Measurements from ENCODE around the gene FRMD6.

FRMD6 gene

GRCh38 chr14:51626185-51626584, 25.5 kb upstream of the FRMD6 start:
- no peak for ATAC-seq (ENCODE audit: insufficient read depth, low read depth)
- Histone ChIP-seq H3K4me2 (ENCODE audit: insufficient read depth, low read length) (no peak overlapping the region), H3K9ac (ENCODE audit: low read depth, low read length) (no peak overlapping the region), H3K27ac (ENCODE audit: low read length) (peak overlapping the region; percentile 62), H3K9me3 (ENCODE audit: insufficient read depth, low read length, severe bottlenecking) (no peaks in the 10 kb centered on the region), H3K27me3 (ENCODE audit: insufficient read depth, low read length, poor library complexity) (no peaks in the 10 kb centered on the region), H3K4me1 (ENCODE audit: insufficient read depth, low read length) (peaks cover 16% of the 10 kb centered on the region), H4K20me1 (ENCODE audit: insufficient read depth, low read length) (no peaks in the 10 kb centered on the region), H3K79me2 (ENCODE audit: insufficient read depth, low read length) (no peaks in the 10 kb centered on the region), H2AFZ (ENCODE audit: low read depth, low read length) (peak overlapping the region; percentile 83), H3K36me3 (ENCODE audit: insufficient read depth, low read length) (no peaks in the 10 kb centered on the region), H3K4me3 (ENCODE audit: low read depth in 1 of 2, low read length in 2 of 2) (no peak overlapping the region)
- DNase-seq: no peak
- no peak for TF ChIP-seq EZH2 (IDR thresholded peaks at IDR 0.05; ENCODE audit: borderline replicate concordance, low read depth, low read length, severe bottlenecking)
- TF ChIP-seq, protein P1, sequence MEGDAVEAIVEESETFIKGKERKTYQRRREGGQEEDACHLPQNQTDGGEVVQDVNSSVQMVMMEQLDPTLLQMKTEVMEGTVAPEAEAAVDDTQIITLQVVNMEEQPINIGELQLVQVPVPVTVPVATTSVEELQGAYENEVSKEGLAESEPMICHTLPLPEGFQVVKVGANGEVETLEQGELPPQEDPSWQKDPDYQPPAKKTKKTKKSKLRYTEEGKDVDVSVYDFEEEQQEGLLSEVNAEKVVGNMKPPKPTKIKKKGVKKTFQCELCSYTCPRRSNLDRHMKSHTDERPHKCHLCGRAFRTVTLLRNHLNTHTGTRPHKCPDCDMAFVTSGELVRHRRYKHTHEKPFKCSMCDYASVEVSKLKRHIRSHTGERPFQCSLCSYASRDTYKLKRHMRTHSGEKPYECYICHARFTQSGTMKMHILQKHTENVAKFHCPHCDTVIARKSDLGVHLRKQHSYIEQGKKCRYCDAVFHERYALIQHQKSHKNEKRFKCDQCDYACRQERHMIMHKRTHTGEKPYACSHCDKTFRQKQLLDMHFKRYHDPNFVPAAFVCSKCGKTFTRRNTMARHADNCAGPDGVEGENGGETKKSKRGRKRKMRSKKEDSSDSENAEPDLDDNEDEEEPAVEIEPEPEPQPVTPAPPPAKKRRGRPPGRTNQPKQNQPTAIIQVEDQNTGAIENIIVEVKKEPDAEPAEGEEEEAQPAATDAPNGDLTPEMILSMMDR (IDR thresholded peaks at IDR 0.05; ENCODE audit: borderline replicate concordance, extremely low read depth, low read length, poor library complexity, severe bottlenecking): no peak

GRCh38 chr14:51626788-51627187, 24.9 kb upstream of the FRMD6 start:
- TF ChIP-seq EZH2 (IDR thresholded peaks at IDR 0.05; ENCODE audit: borderline replicate concordance, low read depth, low read length, severe bottlenecking): no peak
- Histone ChIP-seq H3K79me2 (ENCODE audit: insufficient read depth, low read length) (no peaks in the 10 kb centered on the region), H3K9ac (ENCODE audit: low read depth, low read length) (peak overlapping the region; percentile 30), H3K9me3 (ENCODE audit: insufficient read depth, low read length, severe bottlenecking) (no peaks in the 10 kb centered on the region), H3K36me3 (ENCODE audit: insufficient read depth, low read length) (no peaks in the 10 kb centered on the region), H3K4me3 (ENCODE audit: low read depth in 1 of 2, low read length in 2 of 2) (peak overlapping the region in 1 of 2 experiments; percentile 28; a peak in 1 of 4 replicates), H3K27me3 (ENCODE audit: insufficient read depth, low read length, poor library complexity) (no peaks in the 10 kb centered on the region), H3K27ac (ENCODE audit: low read length) (peak overlapping the region; percentile 62), H3K4me2 (ENCODE audit: insufficient read depth, low read length) (peak overlapping the region; percentile 58), H2AFZ (ENCODE audit: low read depth, low read length) (peak overlapping the region; percentile 83), H3K4me1 (ENCODE audit: insufficient read depth, low read length) (peaks cover 16% of the 10 kb centered on the region), H4K20me1 (ENCODE audit: insufficient read depth, low read length) (no peaks in the 10 kb centered on the region)
- ATAC-seq (ENCODE audit: insufficient read depth, low read depth) (peak; percentile 64), DNase-seq (no peak)

- TF ChIP-seq, protein P1 (IDR thresholded peaks at IDR 0.05; ENCODE audit: borderline replicate concordance, extremely low read depth, low read length, poor library complexity, severe bottlenecking): no peak
- no peak for TF ChIP-seq EZH2 (IDR thresholded peaks at IDR 0.05; ENCODE audit: borderline replicate concordance, low read depth, low read length, severe bottlenecking)
- no peaks in the 10 kb centered on the region for H3K36me3 ChIP-seq (ENCODE audit: insufficient read depth, low read length)
- 0 out of 4 replicates have a peak overlapping the region, but pooled peaks of 1 of the 2 experiments have one; percentile 28 for H3K4me3 ChIP-seq (ENCODE audit: low read depth in 1 of 2, low read length in 2 of 2)
- H4K20me1 ChIP-seq (ENCODE audit: insufficient read depth, low read length): no peaks in the 10 kb centered on the region
- peaks cover 16% of the 10 kb centered on the region for H3K4me1 ChIP-seq (ENCODE audit: insufficient read depth, low read length)
- H3K9ac ChIP-seq (ENCODE audit: low read depth, low read length): peak overlapping the region; percentile 30; the same call in 1 of the 2 replicates
- H3K27ac ChIP-seq (ENCODE audit: low read length): peak overlapping the region; percentile 62
- ATAC-seq (ENCODE audit: insufficient read depth, low read depth): peak; percentile 67
- H3K79me2 ChIP-seq (ENCODE audit: insufficient read depth, low read length): no peaks in the 10 kb centered on the region
- H3K9me3 ChIP-seq (ENCODE audit: insufficient read depth, low read length, severe bottlenecking): no peaks in the 10 kb centered on the region
- H3K27me3 ChIP-seq (ENCODE audit: insufficient read depth, low read length, poor library complexity): no peaks in the 10 kb centered on the region
- H2AFZ ChIP-seq (ENCODE audit: low read depth, low read length): peak overlapping the region; percentile 83
- no peak for DNase-seq
- H3K4me2 ChIP-seq (ENCODE audit: insufficient read depth, low read length): peak overlapping the region; percentile 58
These were observed 24.4 kb upstream of the FRMD6 start for GRCh38 chr14:51627313-51627712.

- no peaks in the 10 kb centered on the region for H3K36me3 ChIP-seq (ENCODE audit: insufficient read depth, low read length)
- ATAC-seq (ENCODE audit: insufficient read depth, low read depth) (no peak), DNase-seq (no peak)
- H3K79me2 ChIP-seq (ENCODE audit: insufficient read depth, low read length): no peaks in the 10 kb centered on the region
- no peaks in the 10 kb centered on the region for H4K20me1 ChIP-seq (ENCODE audit: insufficient read depth, low read length)
- H3K27ac ChIP-seq (ENCODE audit: low read length): no peak overlapping the region
- H3K27me3 ChIP-seq (ENCODE audit: insufficient read depth, low read length, poor library complexity): no peaks in the 10 kb centered on the region
- no peak overlapping the region for H3K4me2 ChIP-seq (ENCODE audit: insufficient read depth, low read length)
- no peak overlapping the region for H2AFZ ChIP-seq (ENCODE audit: low read depth, low read length)
- H3K4me1 ChIP-seq (ENCODE audit: insufficient read depth, low read length): peaks cover 16% of the 10 kb centered on the region
- no peaks in the 10 kb centered on the region for H3K9me3 ChIP-seq (ENCODE audit: insufficient read depth, low read length, severe bottlenecking)
- TF ChIP-seq, protein P1 (IDR thresholded peaks at IDR 0.05; ENCODE audit: borderline replicate concordance, extremely low read depth, low read length, poor library complexity, severe bottlenecking): no peak
- no peak for TF ChIP-seq EZH2 (IDR thresholded peaks at IDR 0.05; ENCODE audit: borderline replicate concordance, low read depth, low read length, severe bottlenecking)
- no peak overlapping the region for H3K4me3 ChIP-seq (ENCODE audit: low read depth in 1 of 2, low read length in 2 of 2)
- H3K9ac ChIP-seq (ENCODE audit: low read depth, low read length): no peak overlapping the region
These were observed 23.5 kb upstream of the FRMD6 start for GRCh38 chr14:51628238-51628637.

Measured in DND-41 (cell line).